Osteocyte (in vitro differentiated cells): ENCODE data around the gene FAM81A. TPM values are rescaled to one million over a fixed set of nuclear protein-coding genes. Genes with fewer than 3 reads are reported as not detected.

Experiments used
- DNase-seq: peaks from one replicate; pipeline ENCODE4 v3.0.0; 2021; ENCODE audit warnings: mixed read lengths; ENCODE audit not compliant: unreplicated experiment; ENCODE audit errors: extremely low spot score
- H3K27ac Mint-ChIP-seq: one replicate; pipeline ENCODE4 v1.8.0; 2021; ENCODE audit warnings: mild to moderate bottlenecking, mixed read lengths; ENCODE audit not compliant: unreplicated experiment
- H3K27me3 Mint-ChIP-seq: one replicate; pipeline ENCODE4 v1.8.0; 2021; ENCODE audit warnings: mixed read lengths; ENCODE audit not compliant: unreplicated experiment
- H3K36me3 Mint-ChIP-seq: one replicate; pipeline ENCODE4 v1.8.0; 2021; ENCODE audit warnings: mixed read lengths; ENCODE audit not compliant: unreplicated experiment
- H3K4me1 Mint-ChIP-seq: one replicate; pipeline ENCODE4 v1.8.0; 2021; ENCODE audit warnings: mixed read lengths; ENCODE audit not compliant: unreplicated experiment
- H3K4me3 Mint-ChIP-seq: one replicate; pipeline ENCODE4 v1.8.0; 2021; ENCODE audit warnings: mild to moderate bottlenecking, moderate library complexity, mixed read lengths; ENCODE audit not compliant: unreplicated experiment
- H3K9me3 Mint-ChIP-seq: one replicate; pipeline ENCODE4 v1.8.0; 2021; ENCODE audit warnings: mixed read lengths; ENCODE audit not compliant: unreplicated experiment
- total RNA-seq: library from RNA; stranded (reverse); gene quantifications from 2 replicates; pipeline ENCODE4 v1.2.1, GENCODE V29; 2021
- TF ChIP-seq, protein P1 (sequence below): fragments of 200-600 bp; sonication (generic); IDR thresholded peaks from 2 replicates; pipeline ENCODE4 v1.5.0; 2021; ENCODE audit warnings: antibody characterized with exemption, mild to moderate bottlenecking, moderate library complexity

FAM81A gene
- total RNA-seq, 1 donor from 2014 or later, result not detected

- peaks cover 6% of the 10 kb centered on the region for H3K4me1 Mint-ChIP-seq
- H3K9me3 Mint-ChIP-seq, result no peaks in the 10 kb centered on the region
- H3K27me3 Mint-ChIP-seq, result peaks cover 7% of the 10 kb centered on the region
- H3K27ac Mint-ChIP-seq, result no peak overlapping the region
- TF ChIP-seq, protein P1, sequence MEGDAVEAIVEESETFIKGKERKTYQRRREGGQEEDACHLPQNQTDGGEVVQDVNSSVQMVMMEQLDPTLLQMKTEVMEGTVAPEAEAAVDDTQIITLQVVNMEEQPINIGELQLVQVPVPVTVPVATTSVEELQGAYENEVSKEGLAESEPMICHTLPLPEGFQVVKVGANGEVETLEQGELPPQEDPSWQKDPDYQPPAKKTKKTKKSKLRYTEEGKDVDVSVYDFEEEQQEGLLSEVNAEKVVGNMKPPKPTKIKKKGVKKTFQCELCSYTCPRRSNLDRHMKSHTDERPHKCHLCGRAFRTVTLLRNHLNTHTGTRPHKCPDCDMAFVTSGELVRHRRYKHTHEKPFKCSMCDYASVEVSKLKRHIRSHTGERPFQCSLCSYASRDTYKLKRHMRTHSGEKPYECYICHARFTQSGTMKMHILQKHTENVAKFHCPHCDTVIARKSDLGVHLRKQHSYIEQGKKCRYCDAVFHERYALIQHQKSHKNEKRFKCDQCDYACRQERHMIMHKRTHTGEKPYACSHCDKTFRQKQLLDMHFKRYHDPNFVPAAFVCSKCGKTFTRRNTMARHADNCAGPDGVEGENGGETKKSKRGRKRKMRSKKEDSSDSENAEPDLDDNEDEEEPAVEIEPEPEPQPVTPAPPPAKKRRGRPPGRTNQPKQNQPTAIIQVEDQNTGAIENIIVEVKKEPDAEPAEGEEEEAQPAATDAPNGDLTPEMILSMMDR, result no peak
- H3K4me3 Mint-ChIP-seq, result no peak overlapping the region
- no peak for DNase-seq
- H3K36me3 Mint-ChIP-seq, result no peaks in the 10 kb centered on the region
Measured at GRCh38 chr15:59561547-59561946, 123.6 kb downstream of the FAM81A start.

DNA sequence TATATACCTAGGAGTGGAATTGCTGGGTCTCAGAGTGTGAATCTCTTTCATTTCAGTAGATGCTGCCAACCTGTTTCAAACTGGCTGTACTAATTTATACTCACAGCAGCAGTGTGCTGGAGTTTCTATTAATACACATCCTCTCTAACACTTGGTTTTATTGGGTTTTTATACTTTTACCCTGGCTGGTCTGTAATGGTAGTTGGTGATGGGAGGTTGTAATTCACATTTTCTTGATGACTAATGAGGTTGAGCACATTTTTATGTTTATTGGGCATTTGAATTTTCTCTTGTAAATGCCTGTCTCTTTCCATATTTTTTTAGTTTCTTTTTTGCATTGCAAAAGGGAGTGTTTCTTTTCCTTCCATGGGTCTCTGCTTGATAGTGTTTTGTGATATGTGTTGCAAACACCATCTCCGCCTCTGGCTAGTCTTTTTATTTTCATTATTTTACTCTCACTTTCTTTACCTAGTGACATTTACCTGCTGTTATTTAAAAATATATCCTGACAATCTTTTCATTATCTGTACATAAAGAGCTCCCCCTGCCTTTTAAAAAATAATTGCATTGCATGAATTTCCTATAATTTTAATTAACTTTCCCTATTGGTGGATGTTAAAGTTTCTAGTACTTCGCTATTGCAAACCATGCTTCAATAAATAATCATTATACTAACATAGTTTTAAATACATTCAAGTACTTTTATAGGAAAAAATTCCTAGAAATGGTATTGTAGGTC, 124.6 kb downstream of the FAM81A start:
- H3K36me3 Mint-ChIP-seq, result no peaks in the 10 kb centered on the region
- peaks cover 6% of the 10 kb centered on the region for H3K4me1 Mint-ChIP-seq
- no peak for DNase-seq
- H3K27ac Mint-ChIP-seq, result no peak overlapping the region
- TF ChIP-seq, protein P1, result no peak
- H3K4me3 Mint-ChIP-seq, result no peak overlapping the region
- H3K9me3 Mint-ChIP-seq, result no peaks in the 10 kb centered on the region
- H3K27me3 Mint-ChIP-seq, result peaks cover 12% of the 10 kb centered on the region

DNA sequence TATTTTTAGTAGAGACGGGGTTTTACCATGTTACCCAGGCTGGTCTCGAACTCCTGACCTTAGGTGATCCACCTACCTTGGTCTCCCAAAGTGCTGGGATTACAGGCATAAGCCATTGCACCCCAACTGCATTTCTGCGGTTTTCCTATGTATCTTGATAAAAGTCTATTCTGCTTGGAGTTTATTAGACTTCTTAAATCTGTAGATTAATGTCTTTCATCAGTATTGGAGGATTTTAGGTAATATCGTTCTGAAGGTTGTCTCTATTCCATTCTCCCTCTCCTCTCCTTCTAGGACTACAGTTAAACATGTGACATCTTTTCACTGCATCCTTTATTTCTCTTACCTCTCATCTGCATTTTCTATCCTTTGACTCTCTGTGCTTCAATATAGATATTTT, 127.3 kb downstream of the FAM81A start:
- TF ChIP-seq, protein P1, result no peak
- Mint-ChIP-seq H3K4me1 (no peaks in the 10 kb centered on the region), H3K9me3 (no peaks in the 10 kb centered on the region), H3K36me3 (no peaks in the 10 kb centered on the region), H3K4me3 (no peak overlapping the region), H3K27me3 (peaks cover 13% of the 10 kb centered on the region), H3K27ac (no peak overlapping the region)
- DNase-seq, result no peak

GRCh38 chr15:59567324-59567723, 129.3 kb downstream of the FAM81A start:
- Mint-ChIP-seq H3K4me3 (no peak overlapping the region), H3K27ac (no peak overlapping the region), H3K4me1 (no peaks in the 10 kb centered on the region), H3K9me3 (no peaks in the 10 kb centered on the region), H3K36me3 (no peaks in the 10 kb centered on the region), H3K27me3 (peaks cover 13% of the 10 kb centered on the region)
- DNase-seq, result no peak
- TF ChIP-seq, protein P1, result no peak

DNA sequence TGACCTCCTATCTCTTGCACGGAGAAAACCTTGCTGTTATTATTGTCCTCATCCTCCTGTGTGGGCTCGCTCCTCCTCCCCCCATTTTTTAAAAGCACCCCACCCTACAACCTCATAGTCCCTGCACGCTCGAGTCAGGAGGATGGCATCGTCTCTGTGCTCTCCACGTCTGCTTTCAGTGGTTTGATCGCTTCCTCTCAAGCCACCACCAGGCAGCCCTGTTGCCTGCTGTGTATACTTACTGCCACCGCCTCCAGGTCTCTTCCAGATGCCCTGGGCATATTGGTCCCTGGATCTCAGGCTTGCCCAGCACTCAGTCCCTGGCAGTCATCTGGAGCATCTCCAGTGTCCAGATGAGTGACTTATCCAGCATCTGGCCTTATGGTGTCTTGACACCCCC, 131.5 kb downstream of the FAM81A start:
- Mint-ChIP-seq H3K4me1 (no peaks in the 10 kb centered on the region), H3K9me3 (no peaks in the 10 kb centered on the region), H3K27me3 (peaks cover 16% of the 10 kb centered on the region), H3K4me3 (no peak overlapping the region), H3K36me3 (no peaks in the 10 kb centered on the region), H3K27ac (no peak overlapping the region)
- DNase-seq, result no peak
- TF ChIP-seq, protein P1, result no peak
